22Rv1 (cell line): ENCODE measurements around the gene HBS1L.

Experiments used
- CTCF ChIP-seq: fragments of 450-650 bp; IDR thresholded peaks from 2 replicates; pipeline ENCODE4 v1.5.1; 2017; ENCODE audit warnings: mild to moderate bottlenecking
- ZFX ChIP-seq: fragments of 450-650 bp; IDR thresholded peaks from 2 replicates; pipeline ENCODE4 v1.6.1; 2017; ENCODE audit warnings: antibody characterized with exemption, borderline replicate concordance

- TF ChIP-seq CTCF (no peak), ZFX (no peak)
These were observed 115.7 kb downstream of the HBS1L start for GRCh38 chr6:134938896-134939295.
